22Rv1 (cell line): ENCODE data around the gene HIPK3.

Source experiments
- ZFX ChIP-seq: fragments of 450-650 bp; IDR thresholded peaks from 2 replicates; pipeline ENCODE4 v1.6.1; 2017; ENCODE audit warnings: antibody characterized with exemption, borderline replicate concordance
- TF ChIP-seq, protein P1 (sequence below): fragments of 450-650 bp; IDR thresholded peaks from 2 replicates; pipeline ENCODE4 v1.5.1; 2017; ENCODE audit warnings: mild to moderate bottlenecking

GRCh38 chr11:33307984-33308383, 50.8 kb downstream of the HIPK3 start:
- TF ChIP-seq, protein P1, sequence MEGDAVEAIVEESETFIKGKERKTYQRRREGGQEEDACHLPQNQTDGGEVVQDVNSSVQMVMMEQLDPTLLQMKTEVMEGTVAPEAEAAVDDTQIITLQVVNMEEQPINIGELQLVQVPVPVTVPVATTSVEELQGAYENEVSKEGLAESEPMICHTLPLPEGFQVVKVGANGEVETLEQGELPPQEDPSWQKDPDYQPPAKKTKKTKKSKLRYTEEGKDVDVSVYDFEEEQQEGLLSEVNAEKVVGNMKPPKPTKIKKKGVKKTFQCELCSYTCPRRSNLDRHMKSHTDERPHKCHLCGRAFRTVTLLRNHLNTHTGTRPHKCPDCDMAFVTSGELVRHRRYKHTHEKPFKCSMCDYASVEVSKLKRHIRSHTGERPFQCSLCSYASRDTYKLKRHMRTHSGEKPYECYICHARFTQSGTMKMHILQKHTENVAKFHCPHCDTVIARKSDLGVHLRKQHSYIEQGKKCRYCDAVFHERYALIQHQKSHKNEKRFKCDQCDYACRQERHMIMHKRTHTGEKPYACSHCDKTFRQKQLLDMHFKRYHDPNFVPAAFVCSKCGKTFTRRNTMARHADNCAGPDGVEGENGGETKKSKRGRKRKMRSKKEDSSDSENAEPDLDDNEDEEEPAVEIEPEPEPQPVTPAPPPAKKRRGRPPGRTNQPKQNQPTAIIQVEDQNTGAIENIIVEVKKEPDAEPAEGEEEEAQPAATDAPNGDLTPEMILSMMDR = no peak
- no peak for TF ChIP-seq ZFX
